ENCODE results near the gene OR2A7.
"Not testable (repeated sequence)": the region's sequence is repeated elsewhere in the genome, so short reads cannot be mapped to it uniquely, and the experiment has no call there.

OR2A7 gene

GRCh38 chr7:144255471-144255897 is 9.1 kb downstream of the OR2A7 start:
- DNase-seq (ENCODE audit: low read depth in 2 of 2): no peak

DNA sequence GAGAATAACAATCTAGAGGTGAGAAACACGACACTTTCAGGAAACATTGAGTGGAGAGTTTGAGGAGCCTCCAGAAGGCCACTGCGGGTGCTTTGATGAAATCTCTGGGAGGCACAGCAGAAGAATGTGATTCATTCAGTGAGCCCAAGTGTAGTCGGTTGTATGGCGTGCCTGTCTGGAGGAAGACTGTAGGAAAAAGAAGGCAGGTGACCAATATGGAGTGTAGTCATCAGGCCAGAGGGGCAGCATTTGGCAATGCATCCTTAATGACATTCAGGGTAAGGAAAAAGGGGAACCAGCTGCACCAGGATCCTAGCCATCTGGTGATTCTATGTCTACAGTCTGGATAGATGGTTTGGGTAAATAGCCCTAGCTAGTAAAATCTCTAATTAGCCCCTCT is 12.3 kb downstream of the OR2A7 start:
- DNase-seq (ENCODE audit: low read depth in 2 of 2): not testable (repeated sequence)

DNA sequence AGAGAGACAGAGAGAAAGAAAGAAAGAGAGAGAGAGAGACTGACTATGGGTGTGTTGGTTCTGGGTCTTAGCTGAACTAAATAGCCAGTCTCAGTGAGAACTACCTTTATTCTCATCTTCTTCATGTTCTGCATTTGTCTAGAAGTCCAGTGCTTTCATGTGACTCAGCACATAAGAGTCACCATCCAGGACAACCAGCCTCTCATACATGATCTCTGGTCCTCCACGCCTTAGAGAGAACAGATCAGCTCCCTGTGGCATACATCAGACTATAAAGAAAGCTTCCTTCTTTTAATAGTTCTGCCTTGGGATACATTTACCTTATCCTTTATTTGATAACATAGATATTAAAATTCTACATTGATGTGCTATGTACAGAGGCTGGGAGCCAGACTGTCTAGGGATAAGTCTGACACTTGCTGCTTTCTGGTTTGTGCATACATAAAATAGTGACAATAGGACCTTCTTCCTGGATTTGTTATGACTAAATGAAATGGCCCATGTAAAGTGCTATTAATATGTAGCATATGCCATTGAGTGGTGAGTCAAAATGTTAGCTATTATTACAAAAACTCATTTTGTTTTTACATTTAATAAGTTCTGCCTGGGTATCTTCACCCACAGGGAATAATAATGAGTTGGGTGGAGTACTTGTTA is 16.8 kb downstream of the OR2A7 start:
- DNase-seq (ENCODE audit: low read depth in 2 of 2): not testable (repeated sequence)

DNA sequence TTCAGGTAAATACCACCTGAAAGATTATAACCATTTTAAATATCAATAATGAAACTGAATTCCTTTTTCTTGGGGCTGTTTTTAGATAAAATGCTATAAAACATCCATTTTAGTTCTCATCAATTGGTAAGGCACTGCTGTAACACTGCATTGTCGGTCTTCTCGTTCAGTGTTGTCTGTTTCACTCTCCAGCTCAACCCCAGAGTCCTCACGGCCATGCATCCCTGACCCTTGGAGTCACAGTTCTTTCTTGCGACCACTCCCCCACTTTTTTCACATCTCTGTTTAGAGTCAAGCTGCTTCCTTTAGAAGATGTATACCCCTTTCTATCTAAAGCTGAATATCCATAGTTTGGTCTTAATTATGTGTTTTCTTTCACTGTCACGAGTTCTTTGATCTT is 17.6 kb downstream of the OR2A7 start:
- DNase-seq (ENCODE audit: low read depth in 2 of 2): not testable (repeated sequence)

GRCh38 chr7:144245372-144245771 is 19.2 kb downstream of the OR2A7 start:
- not testable (repeated sequence) for DNase-seq (ENCODE audit: low read depth in 2 of 2)

- not testable (repeated sequence) for DNase-seq (ENCODE audit: low read depth in 2 of 2)
Measured at GRCh38 chr7:144239365-144239764, 25.2 kb downstream of the OR2A7 start, which contains the start of gene OR2A42. Gene OR2A42, minus strand, starts transcription at chr7:144239605. Its CDS starts 6,762 bp downstream, at chr7:144232843.

DNA sequence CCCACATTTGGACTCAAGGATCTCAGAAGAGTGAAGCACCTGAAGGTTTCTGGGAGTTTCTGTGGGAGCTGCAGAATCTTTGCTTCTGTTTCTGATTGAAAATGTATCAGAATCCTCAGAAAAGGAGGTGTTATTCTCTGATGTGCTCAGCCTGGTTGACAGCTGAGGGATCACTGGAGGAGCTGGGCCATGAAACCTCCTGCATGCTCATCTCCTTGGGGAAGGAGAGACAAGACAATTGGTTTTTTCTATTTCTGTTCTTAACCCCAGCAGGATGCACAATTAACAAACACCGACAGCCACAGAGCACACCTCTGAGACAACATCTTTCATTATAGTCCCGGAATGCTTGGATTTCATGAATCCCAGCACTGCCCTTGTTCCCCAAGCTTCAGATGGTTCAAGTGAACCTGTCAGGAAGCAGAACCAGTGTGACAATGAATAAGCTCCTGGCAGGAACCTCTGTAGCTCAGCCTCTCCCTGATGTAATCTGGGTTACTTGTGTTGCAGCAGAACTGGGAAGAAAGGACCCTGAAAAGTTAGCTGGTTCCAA is 26.0 kb downstream of the OR2A7 start:
- DNase-seq (ENCODE audit: low read depth in 2 of 2): not testable (repeated sequence)

GRCh38 chr7:144233039-144233438 is 31.6 kb downstream of the OR2A7 start:
- not testable (repeated sequence) for DNase-seq (ENCODE audit: low read depth in 2 of 2)

DNA sequence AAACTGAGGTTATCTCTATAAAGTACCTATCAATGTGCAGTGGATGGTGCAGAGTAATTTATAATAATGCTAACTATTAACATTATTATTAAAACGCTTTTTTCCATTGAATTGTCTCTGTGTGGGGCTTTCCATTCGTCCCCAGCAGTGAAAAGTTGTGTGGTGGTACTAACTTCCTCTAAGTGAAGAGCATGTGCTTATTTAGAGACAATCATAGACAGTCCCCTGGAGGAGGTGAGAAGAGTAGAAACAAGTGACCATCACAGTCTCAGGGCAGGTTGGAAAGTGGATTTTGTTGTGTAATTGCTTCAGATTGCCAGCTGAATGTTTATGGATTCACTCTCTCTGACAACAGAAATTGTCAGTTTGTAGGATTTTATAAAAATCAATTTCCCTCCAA is 33.6 kb downstream of the OR2A7 start:
- DNase-seq (ENCODE audit: low read depth in 2 of 2): not testable (repeated sequence)

- DNase-seq (ENCODE audit: low read depth in 2 of 2): not testable (repeated sequence)
Measured at GRCh38 chr7:144228810-144229209, 35.8 kb downstream of the OR2A7 start.

GRCh38 chr7:144226866-144227265 is 37.7 kb downstream of the OR2A7 start:
- not testable (repeated sequence) for DNase-seq (ENCODE audit: low read depth in 2 of 2)

DNA sequence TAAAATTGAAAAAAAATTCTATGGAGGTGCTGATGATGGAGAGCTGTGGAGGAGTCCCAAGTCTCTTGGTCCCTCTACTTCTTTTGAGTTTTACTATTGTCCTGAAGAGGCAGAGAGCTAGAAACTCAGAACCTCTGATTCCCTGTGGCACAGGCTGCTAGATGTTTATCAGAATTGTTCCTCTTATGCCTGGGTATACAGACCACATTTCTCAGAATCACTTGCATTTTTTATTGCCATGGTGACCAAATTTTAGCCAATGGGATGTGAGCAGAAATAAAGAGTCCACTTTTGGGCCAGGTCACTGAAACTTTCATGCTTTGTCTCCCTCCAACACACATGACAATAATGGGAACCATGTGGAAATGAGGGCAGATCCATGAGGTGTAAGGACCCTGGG is 40.9 kb downstream of the OR2A7 start:
- DNase-seq (ENCODE audit: low read depth in 2 of 2): not testable (repeated sequence)

GRCh38 chr7:144220531-144220930 is 44.1 kb downstream of the OR2A7 start:
- not testable (repeated sequence) for DNase-seq (ENCODE audit: low read depth in 2 of 2)

DNA sequence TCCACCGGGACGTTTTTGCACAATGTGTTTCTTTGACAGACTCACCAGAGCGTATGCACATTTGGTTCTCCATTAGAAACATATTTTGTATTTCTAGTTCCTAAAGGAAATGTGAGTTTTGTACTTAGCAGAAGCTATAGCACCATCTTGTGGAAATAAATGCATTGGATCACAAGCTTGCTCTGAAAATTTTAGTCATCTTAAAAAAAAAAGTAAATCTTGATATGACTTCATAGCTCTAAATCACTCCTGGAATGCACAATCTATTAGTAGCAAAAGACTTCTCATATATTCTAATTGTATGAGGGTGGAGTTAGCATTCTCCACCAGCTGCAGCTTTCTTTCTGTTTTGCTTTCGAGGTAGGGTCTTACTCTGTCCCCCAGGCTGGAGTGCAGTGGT is 45.4 kb downstream of the OR2A7 start:
- not testable (repeated sequence) for DNase-seq (ENCODE audit: low read depth in 2 of 2)

DNA sequence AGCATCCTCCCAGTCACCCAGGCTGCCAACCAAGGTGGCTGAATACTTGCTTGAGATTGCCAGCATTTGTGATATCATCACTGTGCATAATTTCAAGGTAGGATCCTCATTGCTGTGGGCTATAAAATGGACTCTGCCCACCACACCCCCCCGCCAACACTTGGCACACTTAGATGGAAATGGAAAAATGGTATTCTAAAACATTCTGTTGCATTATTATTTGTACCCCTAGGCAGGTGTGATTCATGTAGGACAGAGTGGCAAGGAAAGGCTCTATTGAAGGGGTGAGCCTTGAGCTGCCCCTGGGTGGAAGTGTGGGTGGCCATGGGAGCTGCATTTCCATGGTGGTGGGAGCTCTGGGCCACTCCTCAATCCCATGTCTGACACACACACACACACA is 46.0 kb downstream of the OR2A7 start:
- not testable (repeated sequence) for DNase-seq (ENCODE audit: low read depth in 2 of 2)

- not testable (repeated sequence) for DNase-seq (ENCODE audit: low read depth in 2 of 2)
Measured at GRCh38 chr7:144217200-144217599, 47.4 kb downstream of the OR2A7 start.

Measured in activated CD4-positive, alpha-beta T cell treated with anti-CD3 and anti-CD28 coated beads for 24 hours (primary cell).